ENCODE data around the gene TCF25.

TCF25 gene

DNA sequence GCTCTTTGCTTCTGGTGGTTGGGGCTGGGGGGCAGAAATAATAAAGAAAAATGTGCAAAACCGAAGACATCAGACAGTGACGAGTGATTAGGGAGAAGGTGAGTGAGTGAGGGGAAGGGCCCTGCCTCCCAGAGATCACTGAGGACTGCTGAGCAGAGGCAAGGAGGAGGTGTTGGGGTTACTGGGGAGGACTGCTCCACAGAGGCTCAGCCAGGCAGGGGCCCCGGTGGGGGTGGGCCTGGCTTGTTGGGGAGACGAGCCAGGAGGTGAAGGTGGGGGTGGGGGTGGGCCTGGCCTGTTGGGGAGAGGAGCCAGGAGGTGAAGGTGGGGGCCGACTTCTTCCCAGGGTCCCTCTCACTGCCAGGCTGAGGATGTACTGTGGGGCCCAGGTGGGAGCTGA, 73.1 kb downstream of the TCF25 start:
- DNase-seq (ENCODE audit: low spot score): no peak

DNA sequence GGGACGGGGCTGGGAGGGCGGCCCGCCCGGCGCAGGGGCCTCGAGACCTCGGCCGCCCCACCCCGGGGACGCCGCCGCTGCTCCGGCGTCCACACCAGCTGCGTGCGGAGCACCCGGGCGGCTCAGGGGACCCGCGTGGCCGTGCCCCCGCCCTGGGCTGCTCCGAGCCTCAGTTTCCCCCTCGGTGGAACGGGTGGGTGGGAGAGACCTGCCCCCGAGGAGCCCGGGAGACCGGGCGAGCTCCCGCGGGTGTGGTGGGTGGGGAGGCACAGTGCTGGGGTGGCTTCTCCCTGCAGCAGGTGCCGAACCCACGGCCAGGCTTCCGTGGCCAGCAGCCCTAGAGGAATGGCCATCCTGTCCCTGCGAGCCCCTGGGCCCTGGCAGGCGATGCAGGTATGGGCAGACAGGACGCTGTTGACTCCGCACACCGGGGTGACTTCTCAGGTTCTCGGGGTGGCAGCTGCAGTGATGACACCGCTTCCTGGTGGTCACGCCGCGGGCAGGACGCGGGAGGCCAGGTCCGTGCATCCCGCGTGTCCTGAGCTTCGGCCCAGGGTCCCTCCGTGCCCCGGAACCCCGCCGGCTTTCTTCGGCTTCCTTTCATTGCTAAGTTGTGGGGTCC, 75.8 kb downstream of the TCF25 start:
- DNase-seq (ENCODE audit: low spot score): no peak

DNA sequence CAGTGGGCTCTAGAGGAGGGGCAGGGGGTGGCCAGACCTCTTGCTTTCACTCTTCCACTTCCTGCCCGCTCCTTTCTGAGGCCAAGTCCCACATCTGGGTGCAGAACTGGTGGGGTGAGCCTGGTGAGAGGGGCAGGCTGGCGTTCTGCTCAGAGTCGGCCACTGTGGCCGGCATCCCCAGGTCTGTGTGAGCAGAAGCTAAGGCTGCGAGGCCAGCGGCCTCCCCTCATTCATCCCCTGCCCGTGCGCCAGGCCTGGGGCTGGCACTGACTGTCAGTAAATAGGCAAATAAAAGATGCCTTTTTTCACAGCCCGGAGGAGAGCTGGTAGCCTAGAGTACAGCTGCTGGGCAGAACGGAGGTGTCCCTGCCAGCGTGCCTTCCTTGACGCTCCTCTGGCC, 76.4 kb downstream of the TCF25 start:
- DNase-seq (ENCODE audit: low spot score): no peak

DNA sequence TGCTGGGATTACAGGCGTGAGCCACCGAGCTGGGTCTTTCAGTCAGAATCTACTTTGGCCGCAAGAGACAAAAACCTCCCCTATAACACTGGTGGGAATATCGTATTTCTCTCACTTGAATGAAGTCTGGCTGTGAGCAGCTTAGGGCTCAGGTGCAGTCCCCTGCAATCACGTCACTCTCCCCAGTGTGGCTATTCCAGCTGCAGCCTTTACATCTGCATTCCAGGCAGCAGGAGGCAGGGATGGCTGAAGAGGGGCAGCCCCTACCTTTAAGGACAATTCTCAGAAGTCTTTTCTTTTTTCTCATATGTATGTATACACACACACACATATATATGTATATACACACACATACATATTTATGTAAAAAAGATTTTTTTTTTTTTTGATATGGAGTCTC, 78.1 kb downstream of the TCF25 start:
- no peak for DNase-seq (ENCODE audit: low spot score)

DNA sequence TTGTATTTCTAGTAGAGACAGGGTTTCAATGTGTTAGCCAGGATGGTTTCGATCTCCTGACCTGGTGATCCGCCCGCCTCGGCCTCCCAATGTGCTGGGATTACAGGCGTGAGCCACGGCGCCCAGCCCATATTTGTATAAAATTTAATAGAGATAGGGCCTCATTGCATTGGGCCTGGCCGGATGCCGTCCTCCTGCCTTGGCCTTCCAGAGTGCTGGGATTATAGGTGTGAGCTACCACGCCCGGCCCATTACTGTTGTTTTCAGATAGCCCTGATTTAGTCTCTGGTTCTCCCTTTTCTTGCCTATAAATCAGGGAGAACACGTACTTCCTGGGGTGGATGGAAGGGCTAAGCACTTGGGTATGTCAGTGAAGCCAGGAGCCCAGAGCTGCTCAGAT, 78.7 kb downstream of the TCF25 start:
- no peak for DNase-seq (ENCODE audit: low spot score)

DNA sequence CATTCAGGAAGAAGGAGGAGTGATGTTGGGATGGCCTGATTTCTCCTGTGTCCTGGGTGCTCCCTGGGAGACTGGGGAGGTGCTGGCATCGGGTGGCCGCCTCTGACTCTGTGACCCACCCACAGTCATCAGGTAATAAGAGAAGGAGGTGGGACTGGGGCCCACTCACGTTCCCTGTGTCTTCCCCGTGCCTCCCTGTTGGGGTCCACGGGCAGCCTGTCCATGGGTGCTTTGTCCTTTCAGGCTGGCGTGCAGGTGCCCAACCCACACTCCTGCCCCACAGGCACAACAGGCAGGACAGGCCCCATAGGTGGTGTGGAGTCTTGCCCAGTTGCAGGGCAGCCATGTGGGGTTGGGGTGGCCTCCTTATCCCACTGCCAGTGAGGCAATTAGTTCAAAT, 79.2 kb downstream of the TCF25 start:
- DNase-seq (ENCODE audit: low spot score): no peak

DNA sequence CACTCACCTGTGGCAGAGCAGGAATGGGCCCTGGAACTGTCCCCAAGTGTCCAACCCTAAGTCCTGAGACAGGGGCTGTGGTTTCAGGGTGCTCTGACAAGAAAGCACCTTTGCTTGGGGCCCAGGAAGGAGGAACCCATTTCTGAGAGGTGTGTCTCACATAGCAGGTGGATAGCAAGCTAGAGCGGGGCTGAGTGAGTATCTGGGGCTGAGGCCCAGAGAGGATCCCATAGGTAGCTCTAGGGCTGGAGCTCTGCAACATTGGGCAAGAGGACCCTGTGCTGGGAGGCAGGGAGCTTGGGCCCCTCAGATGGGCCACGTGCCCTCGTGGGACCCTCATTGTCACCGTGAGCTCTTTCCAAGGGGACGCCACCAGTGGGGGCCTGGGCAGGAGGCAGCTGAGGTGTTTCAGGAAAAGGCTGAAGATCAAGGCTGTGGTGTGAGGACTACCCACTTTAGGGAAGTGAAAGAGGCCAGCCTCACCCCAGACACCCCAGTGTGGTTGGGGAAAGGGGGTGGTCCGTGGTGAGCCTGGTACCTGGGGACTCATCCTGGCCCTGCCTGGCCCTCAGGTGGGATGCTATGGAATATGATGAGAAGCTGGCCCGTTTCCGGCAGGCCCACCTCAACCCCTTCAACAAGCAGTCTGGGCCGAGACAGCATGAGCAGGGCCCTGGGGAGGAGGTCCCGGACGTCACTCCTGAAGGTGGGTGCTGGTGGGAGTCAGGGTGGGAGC, 80.4 kb downstream of the TCF25 start:
- no peak for DNase-seq (ENCODE audit: low spot score)

DNA sequence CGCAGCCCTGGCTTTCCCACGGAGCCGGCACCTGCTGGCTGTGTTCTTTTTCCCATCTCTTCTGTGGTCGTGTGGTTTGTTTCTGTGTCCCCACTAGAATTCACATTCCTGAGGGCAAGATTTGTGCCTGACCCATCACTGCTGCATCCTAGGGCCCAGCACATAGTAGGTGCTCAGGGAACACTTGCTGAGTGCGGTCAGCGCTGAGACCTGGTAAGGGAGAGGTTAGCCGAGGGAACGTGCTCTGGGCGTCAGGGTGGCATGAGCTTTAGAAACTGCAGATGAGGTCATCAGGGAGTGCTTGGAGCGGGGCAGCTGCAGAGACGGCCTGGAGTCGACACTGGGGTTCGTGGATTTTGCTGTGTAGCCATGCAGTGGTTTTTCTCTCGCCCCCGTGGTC, 81.1 kb downstream of the TCF25 start:
- no peak for DNase-seq (ENCODE audit: low spot score)

DNA sequence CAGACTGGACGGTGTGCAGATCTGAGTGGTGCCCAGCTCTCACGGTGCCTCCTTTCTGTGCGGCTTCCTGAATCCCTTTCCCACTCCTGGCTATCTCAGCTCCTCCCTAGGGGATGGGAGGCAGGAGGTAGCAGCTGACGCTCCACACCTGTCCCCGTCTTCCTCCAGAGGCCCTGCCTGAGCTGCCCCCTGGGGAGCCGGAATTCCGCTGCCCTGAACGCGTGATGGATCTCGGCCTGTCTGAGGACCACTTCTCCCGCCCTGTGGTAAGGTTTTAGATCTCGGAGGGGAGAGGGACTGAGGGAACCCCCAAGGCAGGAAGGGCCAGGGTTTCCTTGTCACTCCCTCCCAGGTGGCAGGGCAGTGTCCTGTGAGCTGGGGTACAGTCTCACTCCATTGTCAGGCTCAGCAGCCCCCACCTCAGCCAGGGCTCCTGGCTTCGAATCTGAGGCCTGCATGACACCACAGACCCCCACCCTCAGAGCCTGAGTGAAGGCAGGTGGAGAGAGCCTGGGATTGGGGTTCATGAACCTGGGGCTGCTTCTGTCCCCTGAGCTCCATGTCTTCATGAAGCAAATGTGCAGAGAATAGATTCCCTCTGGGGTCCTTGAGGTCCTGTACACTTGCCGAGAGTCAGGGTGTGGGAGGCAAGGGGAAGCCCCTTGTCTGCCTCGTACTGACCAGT, 81.8 kb downstream of the TCF25 start:
- DNase-seq (ENCODE audit: low spot score): no peak

DNA sequence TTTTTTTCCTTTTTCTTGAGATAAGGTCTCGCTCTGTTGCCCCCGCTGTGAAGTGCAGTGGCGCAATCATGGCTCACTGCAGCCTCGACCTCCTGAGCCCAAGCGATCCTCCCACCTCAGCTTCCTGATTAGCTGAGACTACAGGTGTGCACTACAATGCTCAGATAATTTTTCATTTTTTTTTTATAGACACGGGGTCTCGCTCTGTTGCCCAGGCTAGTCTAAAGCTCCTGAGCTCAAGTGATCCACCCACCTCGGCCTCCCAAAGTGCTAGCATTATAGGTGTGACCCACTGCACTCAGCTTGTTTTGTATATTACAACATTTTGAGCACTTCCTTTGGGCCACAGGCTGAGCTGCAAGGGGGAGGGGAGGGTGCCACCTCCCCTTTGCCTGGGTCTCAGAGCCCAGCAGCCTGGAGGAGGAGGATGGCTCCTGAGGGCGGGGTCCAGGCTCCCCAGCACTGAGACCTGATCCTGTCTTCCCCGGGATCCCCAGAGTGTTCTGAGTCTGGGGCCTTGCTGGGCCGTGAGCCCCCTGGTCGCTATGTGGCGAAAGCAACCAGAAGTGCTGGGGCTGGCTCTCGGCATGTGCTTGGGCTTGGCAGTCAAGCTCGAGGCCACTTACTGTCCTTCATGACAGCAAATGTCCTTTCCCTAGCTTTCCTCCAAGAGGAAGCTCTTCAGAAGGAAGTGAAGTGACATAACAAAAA, 83.3 kb downstream of the TCF25 start:
- DNase-seq (ENCODE audit: low spot score): no peak

DNA sequence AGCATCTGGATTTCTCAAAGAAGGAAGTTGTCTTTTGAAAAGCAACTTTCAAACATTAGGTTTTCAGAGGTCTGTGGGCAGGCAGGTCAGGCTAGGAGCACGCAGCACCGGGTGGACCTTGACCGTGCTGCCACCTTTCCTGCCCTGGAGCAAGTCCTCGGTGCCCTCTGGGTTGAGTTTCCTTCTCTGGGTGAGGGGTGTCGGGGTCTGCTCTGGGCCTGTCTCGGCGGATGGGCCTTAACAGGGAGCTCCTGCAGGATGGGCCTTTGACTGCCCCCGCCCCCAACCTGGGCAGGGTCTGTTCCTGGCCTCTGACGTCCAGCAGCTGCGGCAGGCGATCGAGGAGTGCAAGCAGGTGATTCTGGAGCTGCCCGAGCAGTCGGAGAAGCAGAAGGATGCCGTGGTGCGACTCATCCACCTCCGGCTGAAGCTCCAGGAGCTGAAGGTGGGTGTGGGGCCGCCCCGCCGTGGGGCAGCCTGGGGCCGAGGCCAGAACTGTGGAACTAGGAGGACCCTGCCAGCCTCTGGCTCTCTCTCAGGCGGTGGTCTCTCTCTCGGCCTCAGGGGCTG, 83.9 kb downstream of the TCF25 start:
- no peak for DNase-seq (ENCODE audit: low spot score)

DNA sequence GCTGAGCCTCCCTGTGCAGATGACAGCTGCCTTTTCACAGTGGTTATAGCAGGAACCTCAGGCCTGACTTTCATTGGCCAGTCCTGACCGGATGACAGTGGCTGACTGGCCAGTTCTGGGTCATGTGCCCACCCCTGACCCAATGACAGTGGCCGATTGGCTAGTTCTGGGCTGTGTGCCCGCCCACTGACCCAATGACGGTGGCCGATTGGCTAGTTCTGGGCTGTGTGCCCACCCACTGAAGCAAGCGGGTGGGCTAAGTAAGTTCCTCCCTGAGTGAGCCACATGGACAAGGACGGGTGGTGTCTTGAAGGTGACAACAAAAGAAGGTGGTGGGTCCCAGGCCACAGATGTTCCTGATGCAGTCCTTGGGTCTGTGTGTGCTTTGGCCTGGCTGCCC, 84.7 kb downstream of the TCF25 start:
- peak; percentile 84 for DNase-seq (ENCODE audit: low spot score)

DNA sequence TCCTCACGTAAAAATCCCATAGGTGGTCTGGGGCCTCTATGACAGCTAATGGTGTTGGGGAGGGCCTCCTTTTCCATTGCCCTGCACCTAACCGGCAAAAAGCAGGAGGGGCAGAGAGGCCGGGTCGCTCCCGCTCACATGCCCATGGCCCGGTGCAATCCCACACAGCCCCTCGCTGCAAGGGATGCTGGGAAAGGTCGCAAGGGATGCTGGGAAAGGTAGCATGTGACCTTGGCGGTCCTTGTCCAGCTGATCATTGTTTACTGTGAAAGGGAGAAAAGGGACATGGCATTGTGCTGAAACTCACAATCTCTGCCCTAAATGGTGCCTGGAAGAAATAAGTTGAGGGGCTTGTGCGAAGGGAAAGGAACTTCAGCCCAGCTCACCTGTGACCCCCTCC, 85.2 kb downstream of the TCF25 start:
- no peak for DNase-seq (ENCODE audit: low spot score)

DNA sequence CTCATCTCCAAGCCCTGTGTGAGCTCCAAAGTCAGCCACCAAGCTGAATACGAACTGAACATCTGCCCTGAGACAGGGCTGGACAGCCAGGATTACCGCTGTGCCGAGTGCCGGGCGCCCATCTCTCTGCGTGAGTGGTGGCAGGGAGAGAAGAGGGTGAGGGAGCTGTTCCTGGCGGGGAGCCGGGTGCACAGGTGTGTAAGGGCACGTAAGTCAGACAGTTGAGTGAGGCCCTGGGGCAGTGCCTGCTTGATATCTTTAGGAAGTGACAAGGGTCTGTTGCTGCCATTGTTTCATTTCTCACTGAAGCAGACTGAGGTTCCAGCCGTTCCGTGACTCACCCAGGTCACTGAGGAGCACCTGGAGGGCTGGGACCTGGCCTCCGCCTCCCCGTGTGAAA, 87.6 kb downstream of the TCF25 start:
- no peak for DNase-seq (ENCODE audit: low spot score)

Data from iPS-NIHi11 (cell line).